Osteocyte (in vitro differentiated cells): ENCODE data around the gene TMEM151A. TPM values are rescaled to one million over a fixed set of nuclear protein-coding genes. Genes with fewer than 3 reads are reported as not detected.
A peak's percentile ranks its signal among the peaks of the same experiment; 100 is the strongest.

Experiments used
- DNase-seq: peaks from one replicate; pipeline ENCODE4 v3.0.0; 2021; ENCODE audit warnings: mixed read lengths; ENCODE audit not compliant: unreplicated experiment; ENCODE audit errors: extremely low spot score
- H3K27ac Mint-ChIP-seq: one replicate; pipeline ENCODE4 v1.8.0; 2021; ENCODE audit warnings: mild to moderate bottlenecking, mixed read lengths; ENCODE audit not compliant: unreplicated experiment
- H3K27me3 Mint-ChIP-seq: one replicate; pipeline ENCODE4 v1.8.0; 2021; ENCODE audit warnings: mixed read lengths; ENCODE audit not compliant: unreplicated experiment
- H3K36me3 Mint-ChIP-seq: one replicate; pipeline ENCODE4 v1.8.0; 2021; ENCODE audit warnings: mixed read lengths; ENCODE audit not compliant: unreplicated experiment
- H3K4me1 Mint-ChIP-seq: one replicate; pipeline ENCODE4 v1.8.0; 2021; ENCODE audit warnings: mixed read lengths; ENCODE audit not compliant: unreplicated experiment
- H3K4me3 Mint-ChIP-seq: one replicate; pipeline ENCODE4 v1.8.0; 2021; ENCODE audit warnings: mild to moderate bottlenecking, moderate library complexity, mixed read lengths; ENCODE audit not compliant: unreplicated experiment
- H3K9me3 Mint-ChIP-seq: one replicate; pipeline ENCODE4 v1.8.0; 2021; ENCODE audit warnings: mixed read lengths; ENCODE audit not compliant: unreplicated experiment
- total RNA-seq: library from RNA; stranded (reverse); gene quantifications from 2 replicates; pipeline ENCODE4 v1.2.1, GENCODE V29; 2021
- TF ChIP-seq, protein P1 (sequence below): fragments of 200-600 bp; sonication (generic); IDR thresholded peaks from 2 replicates; pipeline ENCODE4 v1.5.0; 2021; ENCODE audit warnings: antibody characterized with exemption, mild to moderate bottlenecking, moderate library complexity

The TMEM151A gene
- total RNA-seq, 1 donor from 2014 or later = 0.46 TPM

DNA sequence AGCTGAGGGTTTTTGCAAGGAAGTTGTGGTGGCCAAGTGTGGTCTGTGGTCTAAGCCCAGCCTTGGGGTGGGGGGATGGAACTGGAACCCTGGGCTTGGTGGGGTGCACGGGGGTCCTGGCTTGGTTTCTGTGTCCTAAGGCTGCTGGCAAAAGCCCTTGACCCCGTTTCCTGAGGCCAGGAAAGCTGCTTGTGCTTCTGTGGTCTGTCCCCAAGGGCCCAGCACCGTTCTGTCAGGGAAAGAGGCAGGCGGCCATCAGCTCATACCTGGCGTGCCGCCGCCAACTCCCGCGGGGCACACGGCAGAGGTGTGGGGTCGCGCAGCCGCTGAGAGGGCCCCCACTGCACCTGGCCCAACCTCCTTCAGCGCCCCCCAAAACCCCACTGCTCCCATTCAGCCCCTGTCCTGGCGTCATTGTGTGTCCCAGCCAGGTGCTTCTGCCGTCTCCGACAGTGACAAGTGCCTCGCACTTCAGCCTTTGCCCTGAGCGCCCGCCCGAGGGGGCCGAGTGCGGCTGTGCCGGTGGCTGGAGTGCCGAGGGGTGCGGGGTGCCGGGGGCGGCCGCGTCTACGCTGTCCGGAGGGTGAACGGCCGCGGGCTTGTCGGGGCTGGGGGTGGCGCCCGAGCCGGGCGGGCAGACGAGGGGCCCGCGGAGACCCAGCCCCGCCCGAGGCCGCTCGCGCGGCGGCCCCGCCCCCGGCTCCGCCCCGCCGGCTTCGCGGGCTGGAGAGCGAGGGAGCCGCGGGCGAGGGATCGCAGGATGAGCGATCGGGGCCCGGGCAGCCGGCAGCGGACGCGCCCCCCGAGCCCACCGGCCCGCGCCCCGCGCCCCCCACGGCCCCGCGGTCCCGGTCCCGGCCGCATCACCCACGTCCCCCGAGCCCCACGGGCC is 14.0 kb upstream of the TMEM151A start, which contains the start of gene CNIH2:
TSS of gene CNIH2 (plus strand) at position 705 of the 892 bp plus-strand sequence. CDS start 282 bp downstream, outside the sequence.
- H3K4me1 Mint-ChIP-seq = peaks cover 31% of the 10 kb centered on the region
- H3K27me3 Mint-ChIP-seq = no peaks in the 10 kb centered on the region
- no peak for DNase-seq
- peak within 1 kb of the TSS; percentile 61 for H3K4me3 Mint-ChIP-seq
- H3K9me3 Mint-ChIP-seq = no peaks in the 10 kb centered on the region
- peaks cover 20% of the 10 kb centered on the region for H3K36me3 Mint-ChIP-seq
- peak within 1 kb of the TSS; percentile 41 for H3K27ac Mint-ChIP-seq
- TF ChIP-seq, protein P1, sequence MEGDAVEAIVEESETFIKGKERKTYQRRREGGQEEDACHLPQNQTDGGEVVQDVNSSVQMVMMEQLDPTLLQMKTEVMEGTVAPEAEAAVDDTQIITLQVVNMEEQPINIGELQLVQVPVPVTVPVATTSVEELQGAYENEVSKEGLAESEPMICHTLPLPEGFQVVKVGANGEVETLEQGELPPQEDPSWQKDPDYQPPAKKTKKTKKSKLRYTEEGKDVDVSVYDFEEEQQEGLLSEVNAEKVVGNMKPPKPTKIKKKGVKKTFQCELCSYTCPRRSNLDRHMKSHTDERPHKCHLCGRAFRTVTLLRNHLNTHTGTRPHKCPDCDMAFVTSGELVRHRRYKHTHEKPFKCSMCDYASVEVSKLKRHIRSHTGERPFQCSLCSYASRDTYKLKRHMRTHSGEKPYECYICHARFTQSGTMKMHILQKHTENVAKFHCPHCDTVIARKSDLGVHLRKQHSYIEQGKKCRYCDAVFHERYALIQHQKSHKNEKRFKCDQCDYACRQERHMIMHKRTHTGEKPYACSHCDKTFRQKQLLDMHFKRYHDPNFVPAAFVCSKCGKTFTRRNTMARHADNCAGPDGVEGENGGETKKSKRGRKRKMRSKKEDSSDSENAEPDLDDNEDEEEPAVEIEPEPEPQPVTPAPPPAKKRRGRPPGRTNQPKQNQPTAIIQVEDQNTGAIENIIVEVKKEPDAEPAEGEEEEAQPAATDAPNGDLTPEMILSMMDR = no peak

DNA sequence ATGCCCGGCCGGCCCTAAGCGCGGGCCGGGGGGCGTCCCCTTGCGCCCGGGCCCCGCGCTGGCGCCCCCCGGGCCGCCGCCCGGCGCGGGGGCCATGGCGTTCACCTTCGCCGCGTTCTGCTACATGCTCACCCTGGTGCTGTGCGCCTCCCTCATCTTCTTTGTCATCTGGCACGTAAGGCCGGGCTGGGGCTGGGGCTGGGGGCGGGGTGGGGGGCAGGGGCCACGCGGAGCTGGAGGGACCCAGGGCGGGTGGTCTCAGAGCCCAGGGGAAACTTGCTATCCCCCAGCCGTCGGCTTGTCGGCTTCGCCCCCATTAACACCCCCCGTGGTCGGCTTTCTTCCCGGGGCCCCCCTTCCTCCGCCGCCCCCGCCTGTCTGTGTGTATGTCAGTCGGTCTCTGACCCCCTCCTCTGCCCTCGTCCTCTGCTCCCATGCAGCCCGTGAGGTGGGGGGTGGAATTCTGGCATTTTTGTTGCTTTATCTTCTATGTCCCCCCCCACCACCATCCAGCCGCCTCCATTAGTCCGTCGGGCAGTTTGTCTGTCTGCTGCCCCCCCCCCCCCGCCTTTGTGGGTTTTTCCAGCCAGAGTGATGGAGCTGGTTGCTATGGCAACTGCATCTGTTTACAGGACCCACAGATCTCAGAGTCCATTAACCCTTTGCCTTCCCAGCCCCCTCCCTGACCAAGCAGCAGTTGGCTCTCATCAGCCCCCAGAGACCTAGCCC is 13.2 kb upstream of the TMEM151A start:
- TF ChIP-seq, protein P1 = no peak
- no peaks in the 10 kb centered on the region for H3K27me3 Mint-ChIP-seq
- no peaks in the 10 kb centered on the region for H3K9me3 Mint-ChIP-seq
- H3K4me3 Mint-ChIP-seq = peak overlapping the region; percentile 61
- no peak overlapping the region for H3K27ac Mint-ChIP-seq
- peaks cover 14% of the 10 kb centered on the region for H3K36me3 Mint-ChIP-seq
- DNase-seq = no peak
- peaks cover 37% of the 10 kb centered on the region for H3K4me1 Mint-ChIP-seq

DNA sequence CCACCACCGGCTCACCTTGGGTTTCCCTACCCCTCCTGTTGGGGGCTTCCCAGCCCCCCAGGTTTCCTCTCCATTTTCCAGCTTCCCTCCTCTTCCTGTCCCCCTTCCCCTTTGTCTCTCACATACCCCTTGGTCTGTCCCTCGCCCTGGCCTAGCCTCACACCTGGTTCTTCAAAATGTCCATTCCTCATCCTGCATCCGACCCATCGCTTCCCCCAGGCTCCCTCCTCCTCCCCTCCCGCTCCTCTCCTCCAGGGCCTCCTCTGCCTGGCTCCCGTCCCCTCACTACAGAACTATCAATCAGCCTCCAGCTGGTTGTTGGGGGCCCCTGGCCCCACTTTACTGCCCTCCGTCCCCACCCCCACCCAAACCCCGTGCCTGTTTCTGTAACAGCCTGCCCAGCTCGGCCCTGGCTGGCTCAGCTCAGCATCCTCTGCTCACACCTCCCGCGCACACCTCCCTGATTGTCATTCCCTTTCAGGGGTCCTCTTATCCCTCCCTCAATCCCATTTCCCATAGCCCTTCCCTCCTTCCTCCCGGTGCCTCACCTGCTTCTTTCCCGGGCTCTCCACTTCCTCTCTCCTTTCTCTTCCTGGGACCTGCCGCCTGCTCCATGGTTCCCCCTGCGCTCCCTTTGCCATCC is 12.5 kb upstream of the TMEM151A start:
- Mint-ChIP-seq H3K27me3 (no peaks in the 10 kb centered on the region), H3K36me3 (peaks cover 8% of the 10 kb centered on the region), H3K9me3 (no peaks in the 10 kb centered on the region)

DNA sequence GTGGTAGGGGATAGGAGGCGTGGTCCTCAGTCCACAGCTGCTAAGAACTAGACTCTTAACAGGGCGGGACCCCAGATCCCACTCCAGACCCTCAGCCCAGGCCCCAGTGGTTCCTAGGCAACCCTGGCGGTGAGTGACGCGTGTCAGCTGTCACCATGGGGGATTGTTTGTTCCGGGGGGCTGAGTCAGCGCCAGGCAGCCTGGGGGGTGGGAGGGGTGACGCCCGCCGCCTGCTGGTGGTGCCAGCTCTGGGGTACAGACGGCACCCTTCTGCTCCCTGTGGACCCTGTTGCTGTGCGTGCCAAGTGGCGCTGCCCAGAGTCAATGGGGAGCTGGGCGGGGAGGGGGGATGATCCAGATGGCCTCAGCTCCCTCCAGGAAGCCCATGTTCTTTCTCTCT is 11.3 kb upstream of the TMEM151A start:
- Mint-ChIP-seq H3K27me3 (no peaks in the 10 kb centered on the region), H3K36me3 (peaks cover 4% of the 10 kb centered on the region), H3K9me3 (no peaks in the 10 kb centered on the region), H3K4me1 (peaks cover 37% of the 10 kb centered on the region), H3K4me3 (no peak overlapping the region), H3K27ac (no peak overlapping the region)
- TF ChIP-seq, protein P1 = no peak
- no peak for DNase-seq

More for the DNA sequence above, 12.5 kb upstream of the TMEM151A start:
- Mint-ChIP-seq H3K4me1 (peaks cover 37% of the 10 kb centered on the region), H3K4me3 (peak overlapping the region; percentile 61), H3K27ac (peak overlapping the region; percentile 24)
- TF ChIP-seq, protein P1 = no peak
- DNase-seq = no peak
